GM23338 (cell line): ENCODE data around the gene CEACAM18. TPM values are rescaled to one million over a fixed set of nuclear protein-coding genes. Genes with fewer than 3 reads are reported as not detected.

ENCODE experiments used
- ATAC-seq: fragments of 200-7000 bp; cut with Tn5 transposase; 3 replicates; pipeline ENCODE4 v1.9.1; 2020
- DNase-seq: peaks from one replicate; pipeline ENCODE4 v3.0.0-alpha.2; 2015; ENCODE audit warnings: low spot score
- H2AFZ ChIP-seq: fragments of 200-600 bp; sonication (generic); 2 replicates; pipeline ENCODE4 v1.8.0; 2016; ENCODE audit warnings: antibody characterized with exemption, mild to moderate bottlenecking, moderate library complexity
- H3F3A ChIP-seq: fragments of 200-600 bp; sonication (generic); replicated peaks from 2 replicates; pipeline ENCODE4 v1.8.0; 2017; ENCODE audit warnings: antibody characterized with exemption, mixed run types, low read depth
- H3K27ac ChIP-seq: fragments of 200-600 bp; sonication (generic); 2 replicates; pipeline ENCODE4 v1.6.1; 2016; ENCODE audit warnings: low read depth
- H3K27me3 ChIP-seq: fragments of 200-600 bp; sonication (generic); 2 replicates; pipeline ENCODE4 v1.8.0; 2016; ENCODE audit warnings: mild to moderate bottlenecking, mixed run types, moderate library complexity; ENCODE audit not compliant: insufficient read depth
- H3K36me3 ChIP-seq: fragments of 200-600 bp; sonication (generic); 2 replicates; pipeline ENCODE4 v1.8.0; 2016; ENCODE audit warnings: mild to moderate bottlenecking; ENCODE audit not compliant: insufficient read depth
- H3K4me1 ChIP-seq: fragments of 200-600 bp; sonication (generic); 2 replicates; pipeline ENCODE4 v1.8.0; 2016; ENCODE audit warnings: mild to moderate bottlenecking, moderate library complexity; ENCODE audit not compliant: insufficient read depth
- H3K4me2 ChIP-seq: fragments of 200-600 bp; sonication (generic); 2 replicates; pipeline ENCODE4 v1.7.1; 2017; ENCODE audit warnings: mixed run types
- H3K4me3 ChIP-seq: fragments of 200-600 bp; sonication (generic); 2 replicates; pipeline ENCODE4 v1.6.1; 2016; ENCODE audit warnings: mixed run types
- H3K79me2 ChIP-seq: fragments of 200-600 bp; sonication (generic); replicated peaks from 2 replicates; pipeline ENCODE4 v1.8.0; 2017; ENCODE audit warnings: mild to moderate bottlenecking; ENCODE audit not compliant: insufficient read depth
- H3K9me2 ChIP-seq: fragments of 200-600 bp; sonication (generic); 2 replicates; pipeline ENCODE4 v1.8.0; 2017; ENCODE audit not compliant: insufficient read depth
- H4K20me1 ChIP-seq: fragments of 200-600 bp; sonication (generic); replicated peaks from 2 replicates; pipeline ENCODE4 v1.8.0; 2017; ENCODE audit warnings: mild to moderate bottlenecking; ENCODE audit not compliant: insufficient read depth
- H3K27ac Mint-ChIP-seq: 2 replicates; pipeline ENCODE4 v1.8.0; 2020; ENCODE audit warnings: inconsistent platforms, mild to moderate bottlenecking, moderate library complexity, mixed read lengths
- H3K27me3 Mint-ChIP-seq: 3 replicates; pipeline ENCODE4 v1.8.0; 2022; ENCODE audit warnings: low read depth, mild to moderate bottlenecking, moderate library complexity, mixed read lengths, inconsistent platforms; ENCODE audit not compliant: insufficient read depth, poor library complexity
- H3K36me3 Mint-ChIP-seq: 3 replicates; pipeline ENCODE4 v1.8.0; 2021; ENCODE audit warnings: low read depth, mild to moderate bottlenecking, inconsistent platforms, moderate library complexity, mixed read lengths
- H3K4me1 Mint-ChIP-seq: 3 replicates; pipeline ENCODE4 v1.8.0; 2020; ENCODE audit warnings: mild to moderate bottlenecking, inconsistent platforms, mixed read lengths
- H3K4me3 Mint-ChIP-seq: 3 replicates; pipeline ENCODE4 v1.8.0; 2021; ENCODE audit warnings: moderate library complexity, mild to moderate bottlenecking, inconsistent platforms, mixed read lengths
- H3K9me3 Mint-ChIP-seq: 3 replicates; pipeline ENCODE4 v1.8.0; 2020; ENCODE audit warnings: moderate library complexity, mild to moderate bottlenecking, inconsistent platforms, mixed read lengths
- CREB1 ChIP-seq: fragments of 250-450 bp; sonication (Bioruptor Pico); IDR thresholded peaks from 2 replicates; pipeline ENCODE4 v1.5.0; 2020; ENCODE audit warnings: low read depth, mild to moderate bottlenecking, moderate library complexity
- CTCF ChIP-seq, 2 experiments: fragments of 200-600 bp in 1 of 2; sonication (generic) in 1 of 2; conservative IDR thresholded peaks; 2 replicates each; pipeline versions ENCODE4 v1.5.1 to v1.6.1; 2016 to 2017; ENCODE audit warnings: antibody characterized with exemption in 2 of 2, low read depth in 2 of 2, mild to moderate bottlenecking in 2 of 2, moderate library complexity in 1 of 2
- ETS1 ChIP-seq: IDR thresholded peaks from 2 replicates; pipeline ENCODE4 v1.6.1; 2016; ENCODE audit warnings: antibody characterized with exemption
- NANOG ChIP-seq: IDR thresholded peaks from 2 replicates; pipeline ENCODE4 v1.6.1; 2016; ENCODE audit warnings: antibody characterized with exemption, borderline replicate concordance
- POLR2AphosphoS5 ChIP-seq: IDR thresholded peaks from 2 replicates; pipeline ENCODE4 v1.6.1; 2016; ENCODE audit warnings: antibody characterized with exemption, low read depth
- REST ChIP-seq: IDR thresholded peaks from one replicate; pipeline ENCODE4 v1.6.1; 2018; ENCODE audit warnings: antibody characterized with exemption; ENCODE audit not compliant: unreplicated experiment
- STAT1 ChIP-seq: IDR thresholded peaks from one replicate; pipeline ENCODE4 v1.6.1; 2016; ENCODE audit warnings: antibody characterized with exemption; ENCODE audit not compliant: unreplicated experiment
- ZNF114 ChIP-seq: fragments of 250-450 bp; sonication (Bioruptor Pico); IDR thresholded peaks from 2 replicates; pipeline ENCODE4 v1.5.0; 2020; ENCODE audit warnings: mild to moderate bottlenecking, moderate library complexity
- ZNF331 ChIP-seq: fragments of 250-450 bp; sonication (Bioruptor Pico); IDR thresholded peaks from 2 replicates; pipeline ENCODE4 v1.5.0; 2020; ENCODE audit warnings: low read depth, mild to moderate bottlenecking, moderate library complexity
- ZNF462 ChIP-seq: fragments of 250-450 bp; sonication (Bioruptor Pico); IDR thresholded peaks from 2 replicates; pipeline ENCODE4 v1.5.0; 2020; ENCODE audit warnings: mild to moderate bottlenecking, moderate library complexity
- polyA plus RNA-seq: library from polyadenylated mRNA; unstranded; fragments of >200 nt; fragmentation: Nextera tagmentation; extraction: Ambion mirVana; gene quantifications from 2 replicates; pipeline ENCODE4 v1.2.1, GENCODE V29; 2016
- total RNA-seq: library from RNA; depleted of rRNA; stranded (reverse); fragments of >200 nt; shearing (Covaris generic); gene quantifications from 2 replicates; pipeline ENCODE4 v1.2.3, GENCODE V29; 2014

The CEACAM18 gene
- total and polyA plus RNA-seq, 2 experiments from 2014 or later: not detected

- Histone ChIP-seq H3K27ac (no peak overlapping the region), H3K4me2 (no peak overlapping the region), H3K4me1 (no peaks in the 10 kb centered on the region), H3F3A (no peaks in the 10 kb centered on the region), H3K4me3 (no peak overlapping the region), H3K27me3 (no peaks in the 10 kb centered on the region), H4K20me1 (no peaks in the 10 kb centered on the region), H2AFZ (no peak overlapping the region), H3K79me2 (no peaks in the 10 kb centered on the region), H3K36me3 (no peaks in the 10 kb centered on the region), H3K9me2 (no peaks in the 10 kb centered on the region)
- H3K4me1 Mint-ChIP-seq: no peaks in the 10 kb centered on the region
- TF ChIP-seq ZNF462 (CRISPR knock-in tag) (no peak), ZNF114 (CRISPR knock-in tag) (no peak), NANOG (no peak), POLR2AphosphoS5 (no peak), ZNF331 (CRISPR knock-in tag) (no peak), CREB1 (CRISPR knock-in tag) (no peak)
- H3K27ac Mint-ChIP-seq: no peak overlapping the region
- no peak for ATAC-seq
- H3K36me3 Mint-ChIP-seq: peaks cover 40% of the 10 kb centered on the region
- peaks cover 11% of the 10 kb centered on the region for H3K27me3 Mint-ChIP-seq
- no peak overlapping the region for H3K4me3 Mint-ChIP-seq
- peaks cover 95% of the 10 kb centered on the region for H3K9me3 Mint-ChIP-seq
- no peak for DNase-seq
Observed at GRCh38 chr19:51488491-51488890, 10.2 kb downstream of the CEACAM18 start.

GRCh38 chr19:51489113-51489512 lies 10.8 kb downstream of the CEACAM18 start:
- no peaks in the 10 kb centered on the region for H4K20me1 ChIP-seq
- TF ChIP-seq ETS1 (no peak), POLR2AphosphoS5 (no peak), STAT1 (no peak), CREB1 (CRISPR knock-in tag) (no peak), REST (no peak), CTCF (conservative IDR thresholded peaks at IDR 0.05; ENCODE audit: low read depth in 2 of 2) (no peak)

More at GRCh38 chr19:51489113-51489512, 10.8 kb downstream of the CEACAM18 start:
- no peak for DNase-seq
- H3K27me3 Mint-ChIP-seq: peaks cover 9% of the 10 kb centered on the region
- no peaks in the 10 kb centered on the region for H3K36me3 ChIP-seq
- H3K36me3 Mint-ChIP-seq: peaks cover 45% of the 10 kb centered on the region
- no peaks in the 10 kb centered on the region for H3K4me1 ChIP-seq
- H3K27ac Mint-ChIP-seq: no peak overlapping the region
- no peak overlapping the region for H2AFZ ChIP-seq
- no peaks in the 10 kb centered on the region for H3K9me2 ChIP-seq
- no peak overlapping the region for H3K4me3 Mint-ChIP-seq
- H3K79me2 ChIP-seq: no peaks in the 10 kb centered on the region
- peaks cover 95% of the 10 kb centered on the region for H3K9me3 Mint-ChIP-seq
- H3K27me3 ChIP-seq: no peaks in the 10 kb centered on the region
- H3K4me1 Mint-ChIP-seq: no peaks in the 10 kb centered on the region
- no peaks in the 10 kb centered on the region for H3F3A ChIP-seq
- no peak overlapping the region for H3K4me3 ChIP-seq
- H3K27ac ChIP-seq: no peak overlapping the region
- ATAC-seq: no peak
- H3K4me2 ChIP-seq: no peak overlapping the region
